GM23248 (cell line): ENCODE results near the gene PDE4DIP. TPM values are rescaled to one million over a fixed set of nuclear protein-coding genes. Genes with fewer than 3 reads are reported as not detected.
"Not testable (repeated sequence)": the region's sequence is repeated elsewhere in the genome, so short reads cannot be mapped to it uniquely, and the experiment has no call there.

Experiments used
- DNase-seq: peaks from one replicate; pipeline ENCODE4 v3.0.0-alpha.2; 2015
- H2AFZ ChIP-seq: fragments of 200-600 bp; sonication (generic); 2 replicates; pipeline ENCODE4 v1.6.1; 2016; ENCODE audit warnings: antibody characterized with exemption
- H3F3A ChIP-seq: fragments of 200-600 bp; sonication (generic); 2 replicates; pipeline ENCODE4 v1.6.1; 2016; ENCODE audit warnings: mild to moderate bottlenecking, antibody characterized with exemption, mixed run types; ENCODE audit not compliant: insufficient read depth
- H3K27ac ChIP-seq: fragments of 200-600 bp; sonication (generic); 2 replicates; pipeline ENCODE4 v1.5.1; 2016; ENCODE audit warnings: mild to moderate bottlenecking
- H3K27me3 ChIP-seq: fragments of 200-600 bp; sonication (generic); replicated peaks from 2 replicates; pipeline ENCODE4 v1.6.1; 2016; ENCODE audit warnings: mild to moderate bottlenecking; ENCODE audit not compliant: insufficient read depth
- H3K36me3 ChIP-seq: fragments of 200-600 bp; sonication (generic); 2 replicates; pipeline ENCODE4 v1.6.1; 2016; ENCODE audit warnings: low read depth, mild to moderate bottlenecking
- H3K4me1 ChIP-seq: fragments of 200-600 bp; sonication (generic); 2 replicates; pipeline ENCODE4 v1.6.1; 2016; ENCODE audit warnings: mild to moderate bottlenecking; ENCODE audit not compliant: insufficient read depth
- H3K4me2 ChIP-seq: fragments of 200-600 bp; sonication (generic); one replicate; pipeline ENCODE4 v1.6.1; 2016; ENCODE audit warnings: mild to moderate bottlenecking; ENCODE audit not compliant: unreplicated experiment
- H3K4me3 ChIP-seq: fragments of 200-600 bp; sonication (generic); 2 replicates; pipeline ENCODE4 v1.5.1; 2016; ENCODE audit warnings: mild to moderate bottlenecking
- H3K79me2 ChIP-seq: fragments of 200-600 bp; sonication (generic); 2 replicates; pipeline ENCODE4 v1.6.1; 2016; ENCODE audit warnings: mild to moderate bottlenecking; ENCODE audit not compliant: insufficient read depth
- H3K9ac ChIP-seq: fragments of 200-600 bp; sonication (generic); 2 replicates; pipeline ENCODE4 v1.6.1; 2016; ENCODE audit warnings: mild to moderate bottlenecking
- H3K9me2 ChIP-seq: fragments of 200-600 bp; sonication (generic); 2 replicates; pipeline ENCODE4 v1.6.1; 2016; ENCODE audit warnings: mixed run types, mild to moderate bottlenecking, moderate library complexity; ENCODE audit not compliant: insufficient read depth
- H3K9me3 ChIP-seq: fragments of 200-600 bp; sonication (generic); one replicate; pipeline ENCODE4 v1.6.1; 2017; ENCODE audit warnings: low read depth
- H4K20me1 ChIP-seq: fragments of 200-600 bp; sonication (generic); 2 replicates; pipeline ENCODE4 v1.6.0; 2016; ENCODE audit not compliant: insufficient read depth
- WGBS, 2 experiments: methylation state at CpG; one replicate each; pipeline ENCODE4 v1.1.6; 2015 to 2017; ENCODE audit warnings: low lambda C conversion rate in 2 of 2, low coverage in 1 of 2; ENCODE audit errors: missing lambda C conversion rate in 2 of 2; 5-methylcytosine and 5-hydroxymethylcytosine counted together
- in situ Hi-C: fragments of 300-500 bp; cut with MboI; formaldehyde crosslinking; loops from 2 replicates; pipeline ENCODE4 v1.15.0; 2020
- polyA plus RNA-seq: library from polyadenylated mRNA; unstranded; fragments of >200 nt; fragmentation: Nextera tagmentation; extraction: Ambion mirVana; gene quantifications from 2 replicates; pipeline ENCODE4 v1.2.1, GENCODE V29; 2016
- small RNA-seq: library from RNA; depleted of rRNA; stranded (forward); fragments of <200 nt; gene quantifications from one replicate; pipeline ENCODE3, GENCODE V24; 2014; ENCODE audit warnings: low read depth, low replicate concordance
- total RNA-seq: library from RNA; depleted of rRNA; stranded (reverse); fragments of >200 nt; shearing (Covaris generic); gene quantifications from 2 replicates; pipeline ENCODE4 v1.2.3, GENCODE V29; 2014; rRNA removed

PDE4DIP gene
- total and polyA plus RNA-seq, 2 experiments from 2014 or later: 115 to 128 TPM

DNA sequence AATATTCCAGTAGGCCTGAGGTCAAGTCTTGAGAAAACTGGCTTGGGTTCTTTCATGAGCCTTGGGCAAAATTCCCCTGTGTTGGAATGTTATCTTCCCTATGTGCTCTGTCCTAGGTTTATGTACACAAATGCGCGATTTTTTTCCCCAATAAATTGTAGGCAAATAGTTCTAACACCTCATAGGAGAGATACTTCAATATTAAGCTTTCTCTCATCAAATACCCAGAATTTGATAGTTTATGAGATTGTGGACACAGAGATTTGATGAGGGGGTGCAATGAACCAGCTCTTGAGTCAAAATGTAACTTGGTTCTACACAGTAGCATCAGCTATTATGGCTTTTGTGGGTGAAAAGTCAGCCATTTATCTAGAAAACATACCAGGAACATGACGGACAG is 220.4 kb downstream of the PDE4DIP start:
- H3K27me3 ChIP-seq, H3K36me3 ChIP-seq, H3K9ac ChIP-seq, DNase-seq, H4K20me1 ChIP-seq, H3K79me2 ChIP-seq, H3K27ac ChIP-seq, H2AFZ ChIP-seq, H3K4me1 ChIP-seq, H3K4me3 ChIP-seq, in situ Hi-C loops, H3F3A ChIP-seq, H3K9me2 ChIP-seq, H3K9me3 ChIP-seq, H3K4me2 ChIP-seq: not testable (repeated sequence)
- 75 to 79% methylated on average over 3 of the region's 3 CpGs for WGBS, 2 experiments

- H2AFZ ChIP-seq, H3K27me3 ChIP-seq, H3K9me3 ChIP-seq, H3K9ac ChIP-seq, in situ Hi-C loops, H3K79me2 ChIP-seq, H3K4me3 ChIP-seq, H3K4me2 ChIP-seq, H3K36me3 ChIP-seq, H3K9me2 ChIP-seq, DNase-seq, H3K4me1 ChIP-seq, H3F3A ChIP-seq, H3K27ac ChIP-seq, H4K20me1 ChIP-seq: not testable (repeated sequence)
- WGBS, 2 experiments: 58 to 63% methylated on average over 6 of the region's 9 CpGs
Observed at GRCh38 chr1:149075505-149076127, 231.4 kb downstream of the PDE4DIP start.

Small RNA genes within 50 kb of the gene (small RNA-seq; reads per million reads assigned to genes)
- not detected for gene RN7SKP88
- gene RNU2-38P: 0.19 reads per million

Other genes starting within 250 kb of the PDE4DIP start
- gene NBPF14, start 248.4 kb upstream of the PDE4DIP start, total RNA-seq: 33.4 and 48.7 TPM in 2 replicates
- 19.5 and 21.4 TPM in 2 replicates for gene NBPF14, start 248.4 kb upstream of the PDE4DIP start, polyA plus RNA-seq
- 24.0 and 47.0 TPM in 2 replicates for gene NUDT4B, start 95.7 kb upstream of the PDE4DIP start, total RNA-seq
- 5.9 TPM in 1 of 2 replicates, not detected in the other for gene NUDT4B, start 95.7 kb upstream of the PDE4DIP start, polyA plus RNA-seq